Measurements from ENCODE around the gene ARID1B.

ARID1B gene

DNA sequence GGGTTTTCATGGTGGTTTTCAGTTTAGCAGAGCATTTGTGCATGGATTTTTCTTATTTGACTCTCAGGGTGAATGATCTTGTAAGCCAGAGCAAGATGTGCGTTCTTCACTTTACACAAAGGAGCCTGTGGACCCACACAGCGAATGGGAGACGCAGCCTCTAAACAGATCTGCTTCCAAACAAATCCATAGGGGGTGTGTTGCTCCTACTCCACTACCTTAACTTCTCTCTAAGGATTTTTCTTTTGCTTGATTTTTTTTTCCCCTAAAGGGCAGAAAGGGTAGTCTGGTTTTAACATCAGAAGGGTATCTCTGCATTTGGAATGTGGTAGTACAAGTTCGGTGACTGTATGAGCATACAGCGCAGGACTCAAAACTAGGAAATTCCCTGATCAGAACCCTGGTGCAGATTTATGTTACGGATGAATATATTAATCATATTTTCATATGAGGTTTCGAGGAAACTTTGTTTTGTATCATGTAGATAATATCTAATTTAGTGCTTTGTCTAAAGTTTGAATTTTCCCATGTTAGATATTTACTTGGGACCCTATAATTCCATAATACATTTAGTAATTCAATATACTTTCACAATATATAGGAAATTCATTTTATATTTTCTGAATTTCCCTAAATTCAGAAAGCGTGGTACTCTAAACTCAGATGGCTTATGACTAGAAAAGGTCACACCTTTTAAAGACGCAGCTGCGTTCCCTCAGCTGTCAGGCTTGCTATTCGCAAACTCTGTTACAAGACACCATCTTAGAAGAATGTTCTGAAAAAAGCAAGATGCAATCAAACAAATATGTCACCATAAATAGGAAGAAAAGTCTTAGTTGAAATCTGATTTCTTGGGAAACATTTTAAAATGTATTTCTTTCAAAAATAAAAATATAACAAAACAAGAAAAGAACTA, 349.3 kb downstream of the ARID1B start:
- Histone ChIP-seq H3K79me2 (ENCODE audit: insufficient read depth, low read length) (0 out of 2 replicates have a peak, but pooled peaks cover 3% of the 10 kb centered on the region), H3K36me3 (ENCODE audit: insufficient read depth, low read length) (peaks cover 44% of the 10 kb centered on the region), H3K9ac (ENCODE audit: low read depth, low read length) (no peak overlapping the region), H4K20me1 (ENCODE audit: insufficient read depth, low read length) (no peaks in the 10 kb centered on the region; the same call in 1 of the 2 replicates), H3K4me3 (ENCODE audit: low read depth in 1 of 2, low read length in 2 of 2) (no peak overlapping the region), H3K4me2 (ENCODE audit: insufficient read depth, low read length) (no peak overlapping the region), H3K9me3 (ENCODE audit: insufficient read depth, low read length, severe bottlenecking) (no peaks in the 10 kb centered on the region), H3K27me3 (ENCODE audit: insufficient read depth, low read length, poor library complexity) (no peaks in the 10 kb centered on the region), H2AFZ (ENCODE audit: low read depth, low read length) (no peak overlapping the region), H3K27ac (ENCODE audit: low read length) (no peak overlapping the region), H3K4me1 (ENCODE audit: insufficient read depth, low read length) (no peaks in the 10 kb centered on the region)
- ATAC-seq (ENCODE audit: insufficient read depth, low read depth) (no peak), DNase-seq (no peak)
- TF ChIP-seq, protein P1, sequence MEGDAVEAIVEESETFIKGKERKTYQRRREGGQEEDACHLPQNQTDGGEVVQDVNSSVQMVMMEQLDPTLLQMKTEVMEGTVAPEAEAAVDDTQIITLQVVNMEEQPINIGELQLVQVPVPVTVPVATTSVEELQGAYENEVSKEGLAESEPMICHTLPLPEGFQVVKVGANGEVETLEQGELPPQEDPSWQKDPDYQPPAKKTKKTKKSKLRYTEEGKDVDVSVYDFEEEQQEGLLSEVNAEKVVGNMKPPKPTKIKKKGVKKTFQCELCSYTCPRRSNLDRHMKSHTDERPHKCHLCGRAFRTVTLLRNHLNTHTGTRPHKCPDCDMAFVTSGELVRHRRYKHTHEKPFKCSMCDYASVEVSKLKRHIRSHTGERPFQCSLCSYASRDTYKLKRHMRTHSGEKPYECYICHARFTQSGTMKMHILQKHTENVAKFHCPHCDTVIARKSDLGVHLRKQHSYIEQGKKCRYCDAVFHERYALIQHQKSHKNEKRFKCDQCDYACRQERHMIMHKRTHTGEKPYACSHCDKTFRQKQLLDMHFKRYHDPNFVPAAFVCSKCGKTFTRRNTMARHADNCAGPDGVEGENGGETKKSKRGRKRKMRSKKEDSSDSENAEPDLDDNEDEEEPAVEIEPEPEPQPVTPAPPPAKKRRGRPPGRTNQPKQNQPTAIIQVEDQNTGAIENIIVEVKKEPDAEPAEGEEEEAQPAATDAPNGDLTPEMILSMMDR (IDR thresholded peaks at IDR 0.05; ENCODE audit: borderline replicate concordance, extremely low read depth, low read length, poor library complexity, severe bottlenecking) = no peak
- TF ChIP-seq EZH2 (IDR thresholded peaks at IDR 0.05; ENCODE audit: borderline replicate concordance, low read depth, low read length, severe bottlenecking) = no peak

DNA sequence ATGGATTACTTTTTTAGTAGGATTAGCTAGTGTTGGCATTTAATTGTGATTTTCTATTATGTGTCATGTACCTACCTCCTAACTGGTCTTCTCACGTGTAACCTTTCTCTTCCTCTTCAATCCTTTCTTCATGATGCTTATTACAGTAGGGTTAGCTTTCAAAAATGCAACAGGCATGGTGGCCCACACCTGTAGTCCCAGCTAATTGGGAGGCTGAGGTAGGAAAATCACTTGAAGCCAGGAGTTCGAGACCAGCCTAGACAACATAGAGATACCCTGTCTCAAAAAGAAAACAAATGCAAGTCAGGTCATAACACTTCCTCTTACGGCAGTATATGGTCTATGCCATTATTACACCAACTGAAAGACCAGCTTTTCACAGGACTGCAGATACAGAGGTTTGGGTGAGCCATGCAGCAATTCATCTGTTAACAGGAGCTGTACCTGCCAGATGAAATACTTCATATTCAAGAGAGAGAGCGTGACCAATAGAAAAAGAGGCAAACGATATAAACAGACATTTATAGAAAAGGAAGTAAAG, 351.1 kb downstream of the ARID1B start:
- Histone ChIP-seq H3K4me3 (ENCODE audit: low read depth in 1 of 2, low read length in 2 of 2) (no peak overlapping the region), H3K79me2 (ENCODE audit: insufficient read depth, low read length) (0 out of 2 replicates have a peak, but pooled peaks cover 3% of the 10 kb centered on the region), H3K9ac (ENCODE audit: low read depth, low read length) (no peak overlapping the region), H3K9me3 (ENCODE audit: insufficient read depth, low read length, severe bottlenecking) (no peaks in the 10 kb centered on the region), H3K27me3 (ENCODE audit: insufficient read depth, low read length, poor library complexity) (no peaks in the 10 kb centered on the region), H3K4me2 (ENCODE audit: insufficient read depth, low read length) (no peak overlapping the region), H3K4me1 (ENCODE audit: insufficient read depth, low read length) (no peaks in the 10 kb centered on the region), H3K27ac (ENCODE audit: low read length) (no peak overlapping the region), H2AFZ (ENCODE audit: low read depth, low read length) (no peak overlapping the region), H3K36me3 (ENCODE audit: insufficient read depth, low read length) (peaks cover 55% of the 10 kb centered on the region), H4K20me1 (ENCODE audit: insufficient read depth, low read length) (peaks cover 8% of the 10 kb centered on the region; the same call in 1 of the 2 replicates)
- no peak for TF ChIP-seq EZH2 (IDR thresholded peaks at IDR 0.05; ENCODE audit: borderline replicate concordance, low read depth, low read length, severe bottlenecking)
- TF ChIP-seq, protein P1 (IDR thresholded peaks at IDR 0.05; ENCODE audit: borderline replicate concordance, extremely low read depth, low read length, poor library complexity, severe bottlenecking) = no peak
- no peak for ATAC-seq (ENCODE audit: insufficient read depth, low read depth)
- no peak for DNase-seq

DNA sequence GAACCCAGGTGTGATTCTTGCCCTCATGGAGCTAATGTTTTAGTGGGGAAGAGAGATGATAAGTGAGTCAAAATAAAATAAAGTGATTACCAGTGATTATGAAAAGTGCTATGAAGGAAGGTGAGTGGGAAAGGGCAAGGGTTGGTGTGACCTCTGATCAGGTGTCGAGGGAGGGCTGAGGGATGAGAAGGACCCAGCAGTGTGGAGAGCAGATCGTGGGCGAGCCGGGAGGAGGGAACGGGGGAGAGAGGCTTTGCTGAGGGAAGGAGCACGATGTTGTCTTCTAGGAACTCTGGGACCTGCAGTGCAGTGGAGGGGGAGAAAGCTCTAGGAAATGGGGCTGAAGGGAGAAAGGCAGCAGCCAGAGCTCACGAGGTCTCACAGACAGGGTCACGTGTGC, 354.1 kb downstream of the ARID1B start:
- H2AFZ ChIP-seq (ENCODE audit: low read depth, low read length) = no peak overlapping the region
- H3K9ac ChIP-seq (ENCODE audit: low read depth, low read length) = no peak overlapping the region
- no peaks in the 10 kb centered on the region for H3K4me1 ChIP-seq (ENCODE audit: insufficient read depth, low read length)
- no peak overlapping the region for H3K4me2 ChIP-seq (ENCODE audit: insufficient read depth, low read length)
- peaks cover 70% of the 10 kb centered on the region for H3K36me3 ChIP-seq (ENCODE audit: insufficient read depth, low read length)
- H4K20me1 ChIP-seq (ENCODE audit: insufficient read depth, low read length) = peaks cover 8% of the 10 kb centered on the region; the same call in 1 of the 2 replicates
- H3K27ac ChIP-seq (ENCODE audit: low read length) = no peak overlapping the region
- no peak overlapping the region for H3K4me3 ChIP-seq (ENCODE audit: low read depth in 1 of 2, low read length in 2 of 2)
- no peaks in the 10 kb centered on the region for H3K27me3 ChIP-seq (ENCODE audit: insufficient read depth, low read length, poor library complexity)
- no peaks in the 10 kb centered on the region for H3K9me3 ChIP-seq (ENCODE audit: insufficient read depth, low read length, severe bottlenecking)
- no peaks in the 10 kb centered on the region for H3K79me2 ChIP-seq (ENCODE audit: insufficient read depth, low read length)
- TF ChIP-seq, protein P1 (IDR thresholded peaks at IDR 0.05; ENCODE audit: borderline replicate concordance, extremely low read depth, low read length, poor library complexity, severe bottlenecking) = no peak
- no peak for TF ChIP-seq EZH2 (IDR thresholded peaks at IDR 0.05; ENCODE audit: borderline replicate concordance, low read depth, low read length, severe bottlenecking)
- DNase-seq (no peak), ATAC-seq (ENCODE audit: insufficient read depth, low read depth) (no peak)

All from DND-41 (cell line).